Endothelial cell of hepatic sinusoid (primary cell): ENCODE data around the gene FANCC.
"Not testable (repeated sequence)": the region's sequence is repeated elsewhere in the genome, so short reads cannot be mapped to it uniquely, and the experiment has no call there.

Source experiments
- in situ Hi-C: cut with HindIII; loops from 2 replicates; pipeline ENCODE4 v1.10.0; 2017; ENCODE audit warnings: low sequenced_read_pairs

FANCC gene

DNA sequence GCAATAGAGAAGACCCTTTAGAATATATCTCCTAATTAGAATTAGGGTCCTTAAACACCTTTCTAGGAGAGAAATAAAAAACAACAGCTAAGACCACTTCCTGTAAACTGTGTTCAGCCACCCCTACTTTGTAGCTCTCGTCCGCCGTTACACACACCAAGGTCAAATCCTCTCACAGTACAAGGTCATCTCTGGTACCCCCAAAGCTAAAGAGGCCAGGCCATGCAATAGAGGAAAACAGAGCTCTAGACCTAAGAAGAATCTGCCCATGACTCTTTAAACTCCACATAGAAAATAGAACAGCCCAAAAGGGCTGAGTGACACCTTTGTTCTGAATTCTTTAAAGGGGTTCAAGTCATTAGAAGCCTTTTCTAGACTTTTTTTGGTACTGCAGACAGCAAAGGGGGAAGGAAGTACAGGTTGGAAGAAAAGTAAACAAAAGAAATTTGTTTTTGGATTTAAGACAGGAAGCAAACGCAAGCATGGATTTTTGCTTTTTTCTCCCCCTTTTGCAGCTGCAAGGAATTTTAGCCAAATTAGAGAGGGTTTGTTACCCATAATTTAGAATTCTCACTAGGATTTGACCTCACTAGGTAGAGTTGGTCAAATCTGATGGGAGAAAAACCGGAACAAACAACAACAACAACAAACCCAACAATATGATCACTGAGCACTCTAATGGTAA, 13.4 kb upstream of the FANCC start:
- in situ Hi-C loops, result no loop called here

DNA sequence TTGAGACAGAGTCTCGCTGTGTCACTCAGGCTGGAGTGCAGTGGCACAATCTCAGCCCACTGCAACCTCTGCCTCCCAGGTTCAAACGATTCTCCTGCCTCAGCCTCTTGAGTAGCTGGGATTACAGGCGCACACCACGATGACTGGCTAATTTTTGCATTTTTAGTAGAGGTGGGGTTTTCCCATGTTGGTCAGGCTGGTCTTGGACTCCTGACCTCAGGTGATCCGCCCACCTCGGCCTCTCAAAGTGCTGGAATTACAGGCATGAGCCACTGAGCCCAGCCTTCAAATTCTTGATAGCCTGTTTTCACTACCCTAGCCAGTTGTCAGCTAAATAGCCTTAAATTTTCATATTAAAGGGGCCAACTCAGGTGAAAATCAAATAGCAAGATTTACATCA, 11.6 kb upstream of the FANCC start:
- in situ Hi-C loops, result not testable (repeated sequence)

DNA sequence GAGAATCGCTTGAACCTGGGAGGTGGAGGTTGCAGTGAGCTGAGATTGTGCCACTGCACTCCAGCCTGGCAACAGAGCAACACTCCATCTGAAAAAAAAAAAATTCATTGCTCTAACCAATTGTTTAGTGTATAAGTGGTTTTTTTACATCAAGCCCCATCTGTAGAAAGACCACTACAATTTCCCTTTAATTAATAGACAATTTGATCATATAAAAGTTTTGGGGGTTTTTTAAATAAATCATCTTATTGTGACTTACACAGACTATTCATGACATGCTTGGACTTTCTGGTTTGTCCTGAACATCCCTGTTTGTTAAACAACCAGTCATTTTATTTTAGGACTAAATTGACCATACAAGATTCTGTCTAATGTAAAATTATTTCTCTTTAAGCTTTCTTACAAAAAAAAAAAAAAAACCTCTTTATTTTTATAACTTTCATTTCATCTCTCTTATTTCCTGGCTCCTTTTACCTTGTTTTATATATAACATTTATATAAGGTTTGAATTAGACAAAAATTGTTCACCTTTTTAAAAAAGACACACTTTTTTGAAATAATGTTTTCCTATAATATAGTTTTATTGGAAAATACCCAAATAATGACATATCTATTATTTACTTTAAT, 9.8 kb upstream of the FANCC start:
- in situ Hi-C loops, result no loop called here

DNA sequence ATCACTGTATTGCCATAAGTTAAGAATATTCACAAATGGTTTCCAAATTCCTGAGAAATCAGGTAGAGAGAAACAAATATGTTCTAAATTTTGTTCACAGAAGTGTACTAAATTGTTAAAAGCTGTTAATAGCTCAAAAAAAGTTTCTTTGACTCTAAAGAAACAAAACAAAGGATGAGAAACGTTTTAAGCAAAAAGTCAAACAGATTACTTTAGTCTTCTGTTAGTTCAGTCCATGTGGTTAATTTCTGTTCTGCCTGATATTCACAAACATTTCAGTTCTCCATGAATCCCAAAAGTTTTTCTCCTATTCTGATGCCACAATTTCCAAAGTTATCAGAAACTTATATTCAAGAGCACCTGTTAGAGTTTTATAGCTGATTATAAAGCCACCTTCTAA, 7.7 kb upstream of the FANCC start:
- in situ Hi-C loops, result no loop called here

DNA sequence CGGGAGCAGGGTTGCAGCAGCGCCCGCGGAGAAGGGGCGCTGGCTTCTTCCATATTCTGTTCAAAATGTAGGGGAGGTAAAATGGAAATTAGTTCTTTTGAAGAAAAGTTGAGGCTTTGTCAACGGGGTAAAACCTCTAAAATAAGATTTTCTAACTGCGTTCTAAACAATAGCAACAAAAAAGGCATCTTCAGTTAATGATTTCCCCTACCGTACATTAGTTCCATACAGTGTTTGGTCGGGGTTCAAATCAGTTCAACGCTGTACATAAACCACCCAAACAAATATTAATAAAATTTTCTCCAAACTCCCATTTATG, 343 bp upstream of the FANCC start:
- in situ Hi-C loops, result no loop called here

DNA sequence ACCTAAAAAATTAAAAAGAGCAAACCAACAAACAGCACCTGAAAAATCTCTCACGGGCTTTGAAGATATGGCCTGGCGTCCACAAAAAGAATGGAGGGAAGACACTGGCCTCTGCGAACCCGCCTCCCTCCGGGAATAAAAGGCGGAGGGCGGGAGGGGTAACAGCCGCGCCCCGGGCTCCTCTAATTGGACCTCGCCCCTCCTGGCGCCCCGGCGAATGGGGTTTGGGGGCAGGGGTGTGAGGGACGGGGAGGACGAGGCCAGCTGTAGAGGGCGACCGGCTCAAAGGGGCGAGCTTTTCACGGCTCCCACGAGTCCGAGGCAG, 753 bp downstream of the FANCC start:
- in situ Hi-C loops, result no loop called here

DNA sequence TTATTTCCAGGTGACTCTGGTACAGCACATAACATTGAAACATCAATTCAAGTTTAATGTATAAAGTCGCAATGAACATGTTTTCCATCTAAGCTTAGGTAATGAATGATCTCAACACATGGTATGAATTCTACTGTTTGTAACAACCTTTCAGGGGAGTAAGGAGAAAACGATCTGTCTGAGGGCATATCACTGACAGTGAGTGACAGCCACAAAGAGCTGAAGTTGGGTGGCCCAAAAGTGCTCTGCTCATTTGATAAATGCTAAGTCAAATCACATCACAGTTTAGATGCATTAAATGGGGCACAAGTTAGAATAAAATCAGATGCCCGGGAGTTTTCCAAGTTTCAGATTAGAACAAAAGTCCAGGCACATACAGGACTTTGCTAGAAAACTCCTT, 1.2 kb downstream of the FANCC start:
- in situ Hi-C loops, result no loop called here

DNA sequence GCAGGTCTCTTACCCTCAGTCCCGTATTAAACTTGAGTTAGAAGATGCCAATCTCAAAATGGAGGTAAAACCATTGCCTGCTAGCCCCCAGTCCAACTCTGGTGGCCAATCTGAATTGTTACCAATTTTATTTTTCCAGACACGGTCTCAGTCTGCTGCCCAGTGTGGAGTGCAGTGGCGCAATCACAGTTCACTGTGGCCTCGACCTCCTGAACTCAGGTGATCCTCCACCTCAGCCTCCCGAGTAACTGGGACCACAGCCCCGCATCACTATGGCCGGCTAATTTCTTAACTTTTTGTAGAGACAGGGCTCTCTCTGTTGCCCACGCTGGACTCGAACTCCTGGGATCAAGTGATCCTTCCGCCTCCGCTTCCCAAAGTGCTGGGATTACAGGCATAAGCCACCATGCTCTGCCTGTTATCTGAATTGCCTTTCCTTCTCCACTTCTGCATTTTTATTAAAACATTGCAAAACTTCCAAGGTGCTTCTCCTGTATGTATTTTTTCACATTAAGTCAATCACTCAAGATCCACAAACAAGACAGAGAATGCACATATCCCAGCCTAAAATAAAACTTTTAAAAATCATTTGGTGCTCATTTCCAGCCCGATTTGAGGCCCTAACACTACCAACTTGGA, 2.3 kb downstream of the FANCC start:
- in situ Hi-C loops, result no loop called here

DNA sequence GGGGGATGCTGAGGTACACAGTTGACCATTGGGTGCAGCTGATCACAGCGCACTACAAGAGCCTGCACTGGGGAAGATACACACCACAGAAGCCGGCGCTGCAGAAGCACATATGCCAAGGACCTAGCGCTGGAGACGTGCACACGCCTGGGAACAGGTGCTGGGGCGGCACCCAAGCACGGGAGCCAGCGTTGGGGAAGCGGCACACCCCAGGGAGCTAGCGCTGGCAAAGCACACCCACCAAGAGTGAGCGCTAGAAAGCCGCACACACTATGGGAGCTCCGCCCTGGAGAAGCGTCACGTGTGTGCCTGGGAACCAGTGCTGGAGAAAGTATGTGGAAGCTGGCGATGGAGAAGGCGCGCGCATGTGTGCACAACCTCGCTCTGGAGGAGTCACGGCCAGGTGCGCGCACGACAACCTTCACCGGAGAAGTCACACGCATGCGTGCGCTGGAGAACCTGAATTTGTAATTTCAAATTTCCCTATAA, 4.5 kb downstream of the FANCC start:
- in situ Hi-C loops, result no loop called here

DNA sequence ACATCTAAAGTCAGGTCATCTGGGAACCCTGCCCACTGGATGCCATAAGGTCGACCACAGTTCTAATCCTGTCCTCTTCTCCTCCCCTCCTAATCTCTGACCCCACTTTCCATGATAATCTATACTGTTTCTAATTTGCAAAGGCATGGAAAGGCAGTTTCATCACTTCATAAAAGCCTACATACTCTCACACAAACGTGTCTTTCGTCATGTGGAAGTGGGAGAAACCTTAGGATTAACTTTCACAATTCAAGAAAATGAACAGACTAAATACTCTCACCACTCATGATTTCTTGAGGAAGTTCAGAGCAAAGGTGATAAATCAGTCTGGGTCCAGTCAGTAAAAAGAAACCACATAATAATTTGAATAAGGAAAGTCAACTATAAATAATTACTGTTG, 5.5 kb downstream of the FANCC start:
- in situ Hi-C loops, result no loop called here

DNA sequence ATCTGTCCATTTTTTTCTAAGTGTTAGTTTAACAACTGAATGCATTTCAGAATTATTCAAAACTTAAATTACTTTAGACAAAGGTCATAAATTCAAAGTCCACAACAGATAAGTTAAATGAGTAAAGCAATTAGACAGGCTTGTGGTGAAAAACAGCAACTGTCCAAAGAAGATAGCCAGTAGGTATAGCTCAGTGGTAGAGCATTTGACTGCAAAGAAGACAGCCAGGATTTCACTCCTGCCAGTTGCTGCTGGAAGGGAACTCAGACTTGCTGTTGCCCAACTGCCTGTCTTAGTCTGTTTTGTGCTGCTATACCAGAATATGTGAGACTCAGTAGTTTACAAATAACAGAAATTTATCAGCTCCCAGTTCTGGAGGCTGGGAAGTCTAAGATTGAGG, 10.0 kb downstream of the FANCC start:
- in situ Hi-C loops, result no loop called here

DNA sequence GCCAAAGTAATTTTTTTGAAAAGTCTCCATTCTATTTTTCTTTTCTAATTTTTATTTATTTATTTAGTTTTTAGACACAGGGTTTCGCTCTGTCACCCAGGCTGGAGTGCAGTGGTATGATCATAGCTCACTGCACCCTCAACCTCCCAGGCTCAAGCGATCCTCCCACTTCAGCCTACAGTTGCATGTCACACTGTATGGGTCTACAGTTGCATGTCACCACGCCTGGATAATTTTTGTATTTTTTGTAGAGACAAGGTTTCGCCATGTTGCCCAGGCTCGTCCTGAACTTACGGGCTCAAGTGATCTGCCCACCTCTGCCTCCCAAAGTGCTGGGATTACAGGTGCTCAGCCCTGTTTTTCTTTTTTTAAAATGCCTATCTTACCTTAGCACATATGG, 10.7 kb downstream of the FANCC start:
- in situ Hi-C loops, result no loop called here

DNA sequence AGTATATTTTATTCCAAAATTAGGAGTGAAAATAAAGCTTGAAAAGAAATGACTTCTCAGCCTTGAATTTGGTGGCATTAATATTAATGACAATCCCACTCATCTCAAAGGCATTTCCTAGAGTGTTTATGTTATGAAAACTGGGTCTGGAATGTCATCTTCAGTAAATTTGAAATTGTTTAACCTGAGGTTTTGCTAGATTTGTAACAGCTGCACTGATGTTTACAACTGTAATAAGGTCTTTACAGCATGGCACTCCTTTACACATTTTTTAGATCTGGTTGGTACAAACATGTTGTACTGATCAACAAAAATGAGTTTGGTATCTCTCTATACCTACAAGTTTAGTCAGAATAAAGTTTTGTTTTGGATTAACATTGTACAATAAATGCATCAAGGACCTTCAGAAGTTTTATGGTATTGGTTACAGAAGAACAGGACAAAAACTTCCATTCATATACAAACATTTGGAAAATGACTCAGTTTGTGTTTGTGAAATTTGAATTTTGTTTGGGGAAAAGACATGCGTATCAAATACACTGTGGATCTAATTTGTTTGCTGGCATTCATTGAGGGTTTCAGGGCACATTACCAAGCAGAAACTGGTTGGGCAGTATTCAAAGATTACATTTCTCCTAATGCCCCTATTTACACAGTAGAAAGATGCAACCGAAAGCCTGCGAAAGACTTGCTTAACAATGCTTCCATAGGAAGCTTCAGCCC, 11.6 kb downstream of the FANCC start:
- in situ Hi-C loops, result no loop called here

DNA sequence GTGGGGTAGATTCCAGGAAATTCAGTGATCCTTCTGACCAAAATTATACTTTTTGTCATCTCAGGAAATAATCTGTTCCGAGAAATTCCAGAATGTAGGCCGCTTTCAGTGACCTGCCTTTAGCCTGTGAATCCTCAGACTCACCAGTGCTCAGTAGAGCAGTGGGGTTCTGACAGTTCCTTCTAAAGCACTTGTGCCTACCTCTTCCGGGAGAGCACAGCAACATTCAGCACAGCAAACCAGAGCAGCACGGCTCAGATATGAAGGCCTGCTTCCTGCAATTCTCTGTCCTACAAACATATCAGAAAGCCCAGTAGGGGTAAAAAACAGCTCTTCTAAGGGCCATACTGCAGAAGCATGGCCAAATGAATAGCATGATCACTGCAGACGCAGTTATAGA, 15.0 kb downstream of the FANCC start:
- in situ Hi-C loops, result no loop called here

DNA sequence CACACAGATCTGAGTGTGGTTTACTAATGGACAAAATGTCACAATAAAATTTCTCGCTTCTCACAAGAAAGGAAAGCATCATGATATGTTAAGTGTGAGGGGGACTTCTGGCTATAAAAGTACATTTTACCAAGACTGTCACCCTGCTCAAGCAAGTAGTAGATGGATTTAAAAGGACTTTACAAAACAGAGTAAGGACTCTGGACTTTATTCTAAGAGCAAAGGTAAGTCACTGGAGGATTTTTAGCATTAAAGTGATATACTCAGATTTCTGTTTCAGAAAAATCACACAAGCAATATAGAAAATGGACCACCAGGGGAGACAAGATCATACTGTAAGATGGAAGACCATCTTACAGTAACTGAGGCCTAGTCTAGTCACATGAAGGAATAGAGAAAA, 19.7 kb downstream of the FANCC start:
- in situ Hi-C loops, result no loop called here

DNA sequence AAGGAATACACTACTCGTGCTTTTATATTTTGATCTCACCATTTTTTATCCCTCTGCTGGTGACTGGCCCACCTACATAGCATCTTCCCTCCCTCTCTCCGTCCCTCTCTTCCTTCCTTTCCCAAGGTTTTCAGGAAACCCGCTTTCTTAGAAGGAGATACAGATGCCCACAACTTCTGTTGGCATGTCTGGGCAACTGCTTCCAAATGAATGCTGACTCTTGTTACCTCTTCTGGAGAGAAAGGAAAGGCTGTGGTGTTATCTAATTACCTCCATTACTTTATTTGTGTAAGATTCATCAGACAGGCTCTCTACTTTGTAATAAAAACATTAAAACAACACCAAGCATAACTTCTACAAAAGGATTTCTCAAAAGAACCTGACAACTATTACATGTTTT, 20.2 kb downstream of the FANCC start:
- in situ Hi-C loops, result no loop called here

DNA sequence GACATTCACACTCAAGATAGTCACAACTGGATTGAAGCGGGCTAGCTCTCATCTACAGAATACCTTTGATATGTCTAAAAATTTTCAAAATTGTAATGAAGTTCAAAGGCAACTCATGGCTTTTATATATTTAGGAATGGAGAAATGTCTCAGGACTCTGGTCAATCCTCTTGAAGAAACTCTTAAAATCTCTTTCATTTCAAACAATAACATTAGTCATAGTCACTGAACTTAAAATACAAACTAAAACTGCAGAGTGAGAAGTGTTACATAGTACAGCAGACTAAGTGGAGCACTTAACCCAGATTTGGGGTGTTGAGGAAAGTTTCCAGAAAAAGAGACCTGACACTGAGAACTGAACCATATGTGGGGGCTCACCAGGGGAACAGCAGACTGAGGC, 20.7 kb downstream of the FANCC start:
- in situ Hi-C loops, result no loop called here

DNA sequence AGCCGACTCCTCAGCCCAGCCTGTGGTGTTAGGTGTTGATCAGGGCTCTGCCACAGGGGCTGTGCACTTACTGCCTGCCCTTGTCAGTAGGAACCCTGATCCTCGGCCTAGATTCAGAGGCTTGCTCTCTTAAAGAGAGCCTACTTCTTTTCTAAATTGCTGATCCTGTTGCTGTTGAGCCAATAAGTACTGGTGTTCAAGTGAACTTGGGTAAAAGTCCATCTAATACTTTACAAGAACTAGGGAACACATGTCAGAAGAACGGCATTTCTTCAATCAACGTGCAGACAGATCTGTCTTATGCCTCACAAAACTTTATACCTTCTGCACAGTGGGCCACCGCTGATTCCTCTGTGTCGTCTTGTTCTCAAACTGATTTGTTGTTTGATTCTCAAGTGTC, 24.2 kb downstream of the FANCC start:
- in situ Hi-C loops, result not testable (repeated sequence)

DNA sequence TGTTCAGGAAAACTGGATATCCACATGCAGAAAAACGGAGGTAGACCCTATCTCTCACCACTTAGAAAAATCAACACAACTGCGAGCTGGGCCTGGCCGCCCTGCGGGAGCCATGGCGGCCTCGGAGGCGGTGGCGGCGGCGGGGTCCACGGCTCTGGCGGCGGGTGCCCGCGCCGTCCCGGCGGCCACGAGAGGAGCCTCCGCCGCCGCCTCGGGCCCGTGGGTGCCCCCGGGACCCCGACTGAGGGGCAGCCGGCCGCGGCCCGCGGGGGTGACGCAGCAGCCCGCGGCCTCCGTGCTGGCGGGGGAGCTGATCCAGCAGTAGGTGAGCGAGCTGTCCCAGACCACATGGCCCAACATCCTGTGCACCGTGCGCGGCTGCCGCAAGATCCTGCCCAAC, 25.3 kb downstream of the FANCC start:
- in situ Hi-C loops, result no loop called here

DNA sequence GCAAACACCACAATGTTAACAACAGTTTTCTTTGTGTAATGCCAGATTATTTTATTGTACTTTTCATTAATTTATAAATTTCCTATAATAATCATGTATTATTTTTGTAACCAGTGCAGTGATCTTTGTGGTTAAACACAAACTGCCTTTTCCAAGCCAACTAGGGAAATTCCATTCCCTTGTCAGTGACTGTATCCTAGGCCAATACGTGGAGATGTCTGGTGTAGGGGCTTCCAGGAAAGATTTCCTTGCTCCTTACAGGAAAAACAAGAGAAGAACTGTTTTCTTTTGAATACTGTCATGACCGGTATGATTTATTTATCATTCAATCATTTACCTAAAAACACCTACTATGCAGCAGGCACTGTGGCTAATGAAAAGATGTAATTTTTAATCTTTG, 31.4 kb downstream of the FANCC start:
- in situ Hi-C loops, result no loop called here

DNA sequence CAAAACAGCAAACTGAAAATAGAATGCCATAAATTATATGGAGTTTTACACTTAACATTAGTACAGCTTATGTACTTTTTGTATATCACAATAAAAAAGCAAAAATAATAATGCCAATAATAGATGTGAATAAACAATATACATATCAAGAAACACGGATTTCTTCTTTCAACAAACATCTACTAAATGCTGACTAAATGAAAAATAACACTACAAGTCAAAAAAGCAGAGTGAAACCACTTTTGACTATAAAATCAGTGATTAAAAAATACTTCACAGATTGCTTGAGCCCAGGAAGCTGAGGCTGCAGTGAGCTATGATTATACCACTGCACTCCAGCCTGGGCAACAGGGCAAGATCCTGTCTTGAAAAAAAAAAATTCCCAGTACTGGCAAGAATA, 32.2 kb downstream of the FANCC start:
- in situ Hi-C loops, result no loop called here
